ENCODE measurements around the gene RICTOR. TPM values are rescaled to one million over a fixed set of nuclear protein-coding genes. Genes with fewer than 3 reads are reported as not detected.

Gene RICTOR
- total RNA-seq, 1 donor from 2014 or later, result 51.1 TPM

DNA sequence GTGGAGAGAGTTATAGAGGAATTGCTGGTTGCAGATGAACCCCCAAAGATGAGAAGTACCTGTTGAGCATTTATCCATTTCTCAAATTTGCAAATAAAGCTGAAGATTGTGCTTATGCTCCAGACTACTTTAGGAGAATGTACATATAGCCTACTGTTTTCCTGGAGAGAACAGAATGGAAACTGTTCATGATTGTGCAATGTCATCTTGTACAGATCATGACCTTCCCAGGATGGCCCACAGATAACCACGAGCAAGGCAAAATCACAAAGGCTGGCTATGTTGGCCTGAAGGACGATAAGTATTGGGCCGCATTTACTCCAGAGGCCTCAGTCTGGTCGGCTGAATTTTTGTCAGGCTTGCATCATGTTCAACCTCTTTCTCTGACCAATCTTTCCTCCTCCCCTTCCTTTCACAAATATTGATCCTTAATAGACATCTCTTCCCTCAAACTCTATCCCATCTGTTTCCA, 28.5 kb upstream of the RICTOR start:
- ATAC-seq (no peak), DNase-seq (no peak)
- H3K36me3 ChIP-seq, result no peaks in the 10 kb centered on the region
- no peaks in the 10 kb centered on the region for H3K9me3 ChIP-seq
- peaks cover 4% of the 10 kb centered on the region for H3K4me1 ChIP-seq
- no peak overlapping the region for H3K27ac ChIP-seq
- TF ChIP-seq, protein P1, sequence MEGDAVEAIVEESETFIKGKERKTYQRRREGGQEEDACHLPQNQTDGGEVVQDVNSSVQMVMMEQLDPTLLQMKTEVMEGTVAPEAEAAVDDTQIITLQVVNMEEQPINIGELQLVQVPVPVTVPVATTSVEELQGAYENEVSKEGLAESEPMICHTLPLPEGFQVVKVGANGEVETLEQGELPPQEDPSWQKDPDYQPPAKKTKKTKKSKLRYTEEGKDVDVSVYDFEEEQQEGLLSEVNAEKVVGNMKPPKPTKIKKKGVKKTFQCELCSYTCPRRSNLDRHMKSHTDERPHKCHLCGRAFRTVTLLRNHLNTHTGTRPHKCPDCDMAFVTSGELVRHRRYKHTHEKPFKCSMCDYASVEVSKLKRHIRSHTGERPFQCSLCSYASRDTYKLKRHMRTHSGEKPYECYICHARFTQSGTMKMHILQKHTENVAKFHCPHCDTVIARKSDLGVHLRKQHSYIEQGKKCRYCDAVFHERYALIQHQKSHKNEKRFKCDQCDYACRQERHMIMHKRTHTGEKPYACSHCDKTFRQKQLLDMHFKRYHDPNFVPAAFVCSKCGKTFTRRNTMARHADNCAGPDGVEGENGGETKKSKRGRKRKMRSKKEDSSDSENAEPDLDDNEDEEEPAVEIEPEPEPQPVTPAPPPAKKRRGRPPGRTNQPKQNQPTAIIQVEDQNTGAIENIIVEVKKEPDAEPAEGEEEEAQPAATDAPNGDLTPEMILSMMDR (IDR thresholded peaks at IDR 0.05), result no peak
- intact Hi-C loops (cut with DNase I), result no loop called here
- H3K27me3 ChIP-seq, result no peaks in the 10 kb centered on the region
- H3K4me3 ChIP-seq, result no peak overlapping the region

DNA sequence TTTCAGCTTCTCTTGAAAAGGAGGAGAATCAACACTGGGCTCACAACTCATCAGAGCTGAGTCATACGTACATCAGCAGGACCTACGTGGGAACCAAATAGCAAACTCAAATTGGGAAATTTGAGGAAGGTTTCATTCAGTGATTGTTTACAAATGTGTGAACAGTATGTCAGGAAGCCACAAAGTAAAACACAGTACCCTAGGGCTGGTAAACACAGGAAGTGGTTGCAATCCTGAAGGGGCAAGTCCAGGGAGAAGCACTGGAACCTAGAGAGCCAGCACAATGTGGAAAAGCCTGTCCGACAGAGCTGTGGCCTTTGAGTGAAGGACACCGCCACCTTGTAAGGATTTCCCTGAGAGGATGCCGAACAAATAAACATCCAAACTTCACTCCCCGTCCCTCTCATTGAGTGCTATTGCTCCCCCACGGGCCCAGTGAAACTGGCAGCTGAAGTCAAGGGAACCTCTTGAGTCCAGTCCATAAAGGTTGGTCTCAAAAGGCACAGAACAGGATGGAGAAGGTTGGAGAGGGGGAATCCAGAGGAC, 26.7 kb upstream of the RICTOR start:
- Histone ChIP-seq H3K27me3 (no peaks in the 10 kb centered on the region), H3K36me3 (no peaks in the 10 kb centered on the region), H3K4me3 (no peak overlapping the region), H3K9me3 (no peaks in the 10 kb centered on the region), H3K27ac (no peak overlapping the region), H3K4me1 (peaks cover 4% of the 10 kb centered on the region)
- DNase-seq (no peak), ATAC-seq (peak; percentile 72)
- TF ChIP-seq, protein P1 (IDR thresholded peaks at IDR 0.05), result no peak
- intact Hi-C loops (cut with DNase I), result no loop called here

DNA sequence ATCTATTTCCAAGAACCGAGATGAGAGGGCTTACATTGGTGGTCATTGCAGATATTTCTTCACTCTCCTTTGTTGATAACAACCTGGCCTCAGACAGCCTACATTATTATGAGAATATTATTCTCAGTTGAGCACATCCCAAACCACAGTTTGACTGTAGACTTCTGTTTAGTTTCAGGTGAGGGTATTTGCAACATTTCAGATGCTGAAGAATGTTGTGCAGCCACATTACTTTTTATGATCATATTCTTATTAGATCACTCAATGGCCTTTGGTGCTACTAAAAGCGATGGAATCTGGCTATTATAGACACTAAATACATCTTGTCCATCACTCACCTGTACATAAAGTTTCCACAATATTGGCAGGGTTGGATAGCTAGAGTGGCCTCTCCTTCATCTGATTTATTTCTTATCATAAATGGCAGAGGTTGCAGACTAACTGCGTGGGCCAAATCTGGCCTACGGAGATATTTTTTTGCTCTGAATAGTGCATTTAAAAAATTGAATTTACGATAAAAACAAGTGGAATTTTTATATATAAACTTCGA, 26.2 kb upstream of the RICTOR start:
- Histone ChIP-seq H3K27me3 (no peaks in the 10 kb centered on the region), H3K4me1 (peaks cover 4% of the 10 kb centered on the region), H3K27ac (no peak overlapping the region), H3K9me3 (no peaks in the 10 kb centered on the region), H3K36me3 (no peaks in the 10 kb centered on the region), H3K4me3 (no peak overlapping the region)
- TF ChIP-seq, protein P1 (IDR thresholded peaks at IDR 0.05), result no peak
- no peak for ATAC-seq
- intact Hi-C loops (cut with DNase I), result no loop called here
- DNase-seq, result no peak

DNA sequence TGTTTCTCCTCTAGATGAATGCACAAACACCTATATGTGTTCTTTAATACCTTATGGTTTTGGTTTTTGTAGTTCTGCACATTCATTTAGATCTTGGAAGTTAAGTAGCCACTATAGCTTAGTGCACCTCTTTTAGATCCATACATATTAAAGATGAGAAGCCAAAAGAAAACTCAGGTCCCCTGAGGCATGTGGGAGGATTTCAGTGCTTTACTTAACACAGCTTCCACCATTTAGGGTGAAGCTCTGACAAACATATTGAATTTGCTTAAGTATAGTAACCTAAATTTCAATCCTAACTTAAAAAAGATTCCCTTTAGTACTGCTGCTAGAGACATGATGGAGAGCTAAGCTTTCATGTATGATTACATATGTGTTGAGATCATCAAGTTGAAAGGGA, 25.6 kb upstream of the RICTOR start:
- Histone ChIP-seq H3K27me3 (no peaks in the 10 kb centered on the region), H3K27ac (no peak overlapping the region), H3K9me3 (no peaks in the 10 kb centered on the region), H3K36me3 (no peaks in the 10 kb centered on the region), H3K4me3 (no peak overlapping the region), H3K4me1 (peaks cover 4% of the 10 kb centered on the region)
- intact Hi-C loops (cut with DNase I), result no loop called here
- ATAC-seq (no peak), DNase-seq (no peak)
- TF ChIP-seq, protein P1 (IDR thresholded peaks at IDR 0.05), result no peak

DNA sequence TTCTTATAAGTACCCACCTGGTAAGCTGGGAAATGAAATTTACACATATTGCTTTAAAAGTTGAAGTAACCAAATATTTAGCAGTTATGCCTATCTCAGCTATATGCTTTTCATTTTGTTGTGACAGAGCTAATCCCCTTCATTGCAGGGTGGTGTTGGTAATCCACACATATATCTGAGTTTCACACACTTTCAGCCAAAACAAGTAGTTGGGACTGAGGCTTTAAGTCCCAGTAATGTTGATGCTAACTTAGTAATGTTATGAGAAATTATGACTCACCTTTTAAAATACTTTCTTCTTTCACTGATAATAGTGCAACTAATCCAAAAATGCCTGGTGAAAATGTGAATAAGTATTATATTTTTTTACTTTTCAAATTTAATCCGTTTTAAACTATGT, 19.2 kb upstream of the RICTOR start:
- no peaks in the 10 kb centered on the region for H3K36me3 ChIP-seq
- intact Hi-C loops (cut with DNase I), result no loop called here
- TF ChIP-seq, protein P1 (IDR thresholded peaks at IDR 0.05), result no peak
- H3K4me3 ChIP-seq, result no peak overlapping the region
- H3K27ac ChIP-seq, result no peak overlapping the region
- no peaks in the 10 kb centered on the region for H3K4me1 ChIP-seq
- H3K27me3 ChIP-seq, result no peaks in the 10 kb centered on the region
- H3K9me3 ChIP-seq, result no peaks in the 10 kb centered on the region
- ATAC-seq, result no peak
- no peak for DNase-seq

Measured in upper lobe of right lung (tissue), 1 donor.